HUES64 (cell line): ENCODE measurements around the gene TIGD3.

Experiments used
- H3K27ac ChIP-seq: 2 replicates; pipeline ENCODE4 v1.7.0; 2013; ENCODE audit warnings: low read depth, low read length, inconsistent platforms
- H3K27me3 ChIP-seq: 2 replicates; pipeline ENCODE4 v1.6.1; 2013; ENCODE audit warnings: mild to moderate bottlenecking, low read length; ENCODE audit not compliant: insufficient read depth
- H3K36me3 ChIP-seq: 2 replicates; pipeline ENCODE4 v1.6.1; 2013; ENCODE audit warnings: mild to moderate bottlenecking, low read length; ENCODE audit not compliant: insufficient read depth
- H3K4me1 ChIP-seq: 2 replicates; pipeline ENCODE4 v1.6.1; 2013; ENCODE audit warnings: mild to moderate bottlenecking, low read length, moderate library complexity; ENCODE audit not compliant: insufficient read depth
- H3K4me3 ChIP-seq: 2 replicates; pipeline ENCODE4 v1.5.1; 2013; ENCODE audit warnings: mild to moderate bottlenecking, low read length, moderate library complexity
- H3K9ac ChIP-seq: 2 replicates; pipeline ENCODE4 v1.6.1; 2013; ENCODE audit warnings: mild to moderate bottlenecking, low read depth, low read length
- H3K9me3 ChIP-seq: 2 replicates; pipeline ENCODE4 v1.6.1; 2013; ENCODE audit warnings: low read depth, low read length; ENCODE audit not compliant: insufficient read depth
- WGBS: fragments of 150-250, 120-280 bp; methylation state at CpG from one replicate; pipeline ENCODE4 v1.1.7; 2013; ENCODE audit warnings: missing lambda C conversion rate; 5-methylcytosine and 5-hydroxymethylcytosine counted together

Gene TIGD3

GRCh38 chr11:65402790-65403189, 48.2 kb downstream of the TIGD3 start:
- Histone ChIP-seq H3K36me3 (peaks cover 26% of the 10 kb centered on the region), H3K9me3 (no peaks in the 10 kb centered on the region), H3K4me1 (0 out of 2 replicates have a peak, but pooled peaks cover 4% of the 10 kb centered on the region), H3K27ac (no peak overlapping the region), H3K27me3 (no peaks in the 10 kb centered on the region), H3K4me3 (no peak overlapping the region), H3K9ac (no peak overlapping the region)
- WGBS: 87% methylated on average over 2 of the region's 2 CpGs

- Histone ChIP-seq H3K9me3 (no peaks in the 10 kb centered on the region), H3K36me3 (peaks cover 25% of the 10 kb centered on the region), H3K9ac (no peak overlapping the region), H3K4me3 (no peak overlapping the region), H3K4me1 (0 out of 2 replicates have a peak, but pooled peaks cover 4% of the 10 kb centered on the region), H3K27ac (no peak overlapping the region), H3K27me3 (no peaks in the 10 kb centered on the region)
- WGBS: 96% methylated on average over 12 of the region's 12 CpGs
Observed at GRCh38 chr11:65403607-65404121, 49.1 kb downstream of the TIGD3 start.

GRCh38 chr11:65404210-65404609, 49.7 kb downstream of the TIGD3 start:
- no peak overlapping the region for H3K9ac ChIP-seq

GRCh38 chr11:65404638-65405339, 50.2 kb downstream of the TIGD3 start:
- Histone ChIP-seq H3K27ac (no peak overlapping the region), H3K9ac (no peak overlapping the region), H3K27me3 (no peaks in the 10 kb centered on the region), H3K4me1 (0 out of 2 replicates have a peak, but pooled peaks cover 4% of the 10 kb centered on the region), H3K36me3 (peaks cover 25% of the 10 kb centered on the region), H3K4me3 (no peak overlapping the region), H3K9me3 (no peaks in the 10 kb centered on the region)
- 96% methylated on average over 24 of the region's 24 CpGs for WGBS

More at GRCh38 chr11:65404210-65404609, 49.7 kb downstream of the TIGD3 start:
- no peak overlapping the region for H3K27ac ChIP-seq
- H3K27me3 ChIP-seq: no peaks in the 10 kb centered on the region
- WGBS: 93% methylated on average over 13 of the region's 13 CpGs
- no peak overlapping the region for H3K4me3 ChIP-seq
- peaks cover 25% of the 10 kb centered on the region for H3K36me3 ChIP-seq
- no peaks in the 10 kb centered on the region for H3K9me3 ChIP-seq
- H3K4me1 ChIP-seq: 0 out of 2 replicates have a peak, but pooled peaks cover 4% of the 10 kb centered on the region
